ENCODE data around the gene MGMT. TPM values are rescaled to one million over a fixed set of nuclear protein-coding genes. Genes with fewer than 3 reads are reported as not detected.

The MGMT gene
- total and polyA plus RNA-seq, 9 of the 15 experiments (the other 6 are each of a cell fraction or from before 2014, with no cell fraction given), result 0.03 to 0.29 (median 0.11) TPM; not detected in 4

GRCh38 chr10:129641351-129641750, 174.3 kb downstream of the MGMT start (continued):
- TF ChIP-seq ZNF318 (IDR thresholded peaks at IDR 0.05; ENCODE audit: borderline replicate concordance in 1 of 2, low read depth in 1 of 2), result no peak
- TF ChIP-seq HDGF (IDR thresholded peaks at IDR 0.05), result no peak

GRCh38 chr10:129641982-129642381, 174.9 kb downstream of the MGMT start:
- no peak for FAIRE-seq
- intact Hi-C loops (cut with micrococcal nuclease) (no loop called here), in situ Hi-C loops (cut with MboI) (no loop called here)
- no peaks in the 10 kb centered on the region for H3K36me3 ChIP-seq (ENCODE audit: control insufficient read depth, insufficient read depth, low read length)
- no peaks in the 10 kb centered on the region for H3K9me3 ChIP-seq (replicated peaks; ENCODE audit: control insufficient read depth, insufficient read depth, low read depth, low read length)
- H3K9me1 ChIP-seq (ENCODE audit: control insufficient read depth, insufficient read depth, low read length), result no peaks in the 10 kb centered on the region
- DNase-seq (ENCODE audit: extremely low read depth in 1 of 4, low spot score in 3 of 4), result no peak
- no peak overlapping the region for H2AFZ ChIP-seq (ENCODE audit: low read depth, low read length)
- no TSS peak for BruUV-seq (replicated peaks)
- H3K4me1 ChIP-seq (replicated peaks in 1 of 2; ENCODE audit: control insufficient read depth in 2 of 2, insufficient read depth in 2 of 2, low read length in 2 of 2), result no peaks in the 10 kb centered on the region
- no peak overlapping the region for H3K9ac ChIP-seq (ENCODE audit: insufficient read depth in 1 of 2, low read depth in 2 of 2, low read length in 2 of 2)
- no peaks in the 10 kb centered on the region for H4K20me1 ChIP-seq (replicated peaks; ENCODE audit: control insufficient read depth, insufficient read depth, low read length)
- TF ChIP-seq ZNF311 (CRISPR knock-in tag; IDR thresholded peaks at IDR 0.05) (no peak), STAG1 (CRISPR knock-in tag; IDR thresholded peaks at IDR 0.05; ENCODE audit: borderline replicate concordance) (no peak)
- no peak overlapping the region for H3K27ac ChIP-seq (ENCODE audit: extremely low read depth, low read depth, low read length)
- peaks cover 0 to 23% of the 10 kb centered on the region in 2 experiments; a peak in 2 of 5 replicates for H3K27me3 ChIP-seq (ENCODE audit: control insufficient read depth in 2 of 2, insufficient read depth in 2 of 2, low read length in 2 of 2)
- 0% methylated on average over 1 of the region's 8 CpGs for WGBS (ENCODE audit: insufficient coverage, low coverage, missing lambda C conversion rate)
- H3K79me2 ChIP-seq (ENCODE audit: control insufficient read depth, insufficient read depth, low read length), result no peaks in the 10 kb centered on the region
- CTCF ChIA-PET (ENCODE audit: low intra/inter-chr PET ratio), result no interaction called here
- POLR2A ChIA-PET, result no interaction called here
- no peak for ATAC-seq
- H3K4me3 ChIP-seq, result no peak overlapping the region
- H3K4me2 ChIP-seq (ENCODE audit: insufficient read depth, low read length), result no peak overlapping the region

Measured in K562 (cell line).